ENCODE results near the gene USP22.

The USP22 gene

DNA sequence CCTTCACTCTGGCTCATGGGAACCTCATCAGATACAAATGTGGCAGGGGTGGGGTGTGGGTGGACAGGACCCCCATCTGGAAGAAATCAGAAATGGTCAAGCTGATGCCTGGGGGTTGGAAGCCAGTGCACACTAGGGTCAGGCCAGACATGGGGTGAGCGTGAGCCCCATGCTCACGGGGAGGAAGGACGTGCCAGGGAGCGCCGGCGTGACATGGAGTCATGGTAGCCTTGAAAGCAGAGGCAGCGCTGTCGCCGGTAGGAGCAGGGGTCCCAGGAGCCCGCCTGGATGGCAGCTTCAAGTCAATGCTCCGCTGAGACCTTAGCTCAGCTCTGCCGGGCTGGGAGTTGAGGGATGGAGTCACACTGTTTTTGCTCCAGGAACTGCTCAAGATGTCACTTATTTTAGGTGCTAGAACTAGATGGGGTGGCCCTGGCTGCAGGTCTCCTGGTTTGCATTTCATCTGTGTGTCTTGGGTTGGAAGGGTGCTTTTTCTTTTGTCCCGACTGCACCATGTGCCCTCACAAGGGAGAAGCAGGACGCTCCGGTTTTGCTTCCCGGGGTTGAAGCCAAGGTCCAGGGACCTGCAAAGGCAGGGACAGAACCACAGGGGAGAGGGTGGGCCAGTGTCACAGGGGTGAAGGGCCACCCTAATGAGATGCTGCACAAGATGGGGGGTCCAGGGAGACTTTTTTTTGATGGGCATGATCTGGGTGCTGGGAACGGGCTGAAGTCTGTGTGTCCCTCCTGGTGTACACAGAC, 51.4 kb downstream of the USP22 start:
- H3K9me3 ChIP-seq (ENCODE audit: severe bottlenecking): no peaks in the 10 kb centered on the region
- TF ChIP-seq, protein P1, sequence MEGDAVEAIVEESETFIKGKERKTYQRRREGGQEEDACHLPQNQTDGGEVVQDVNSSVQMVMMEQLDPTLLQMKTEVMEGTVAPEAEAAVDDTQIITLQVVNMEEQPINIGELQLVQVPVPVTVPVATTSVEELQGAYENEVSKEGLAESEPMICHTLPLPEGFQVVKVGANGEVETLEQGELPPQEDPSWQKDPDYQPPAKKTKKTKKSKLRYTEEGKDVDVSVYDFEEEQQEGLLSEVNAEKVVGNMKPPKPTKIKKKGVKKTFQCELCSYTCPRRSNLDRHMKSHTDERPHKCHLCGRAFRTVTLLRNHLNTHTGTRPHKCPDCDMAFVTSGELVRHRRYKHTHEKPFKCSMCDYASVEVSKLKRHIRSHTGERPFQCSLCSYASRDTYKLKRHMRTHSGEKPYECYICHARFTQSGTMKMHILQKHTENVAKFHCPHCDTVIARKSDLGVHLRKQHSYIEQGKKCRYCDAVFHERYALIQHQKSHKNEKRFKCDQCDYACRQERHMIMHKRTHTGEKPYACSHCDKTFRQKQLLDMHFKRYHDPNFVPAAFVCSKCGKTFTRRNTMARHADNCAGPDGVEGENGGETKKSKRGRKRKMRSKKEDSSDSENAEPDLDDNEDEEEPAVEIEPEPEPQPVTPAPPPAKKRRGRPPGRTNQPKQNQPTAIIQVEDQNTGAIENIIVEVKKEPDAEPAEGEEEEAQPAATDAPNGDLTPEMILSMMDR (IDR thresholded peaks at IDR 0.05; ENCODE audit: poor library complexity, severe bottlenecking): no peak
- H3K36me3 ChIP-seq (ENCODE audit: low read depth): no peaks in the 10 kb centered on the region
- ATAC-seq (ENCODE audit: low read depth) (no peak), DNase-seq (ENCODE audit: low spot score) (no peak)
- H3K4me3 ChIP-seq (ENCODE audit: severe bottlenecking): no peak overlapping the region
- no peaks in the 10 kb centered on the region for H3K27me3 ChIP-seq (ENCODE audit: insufficient read depth, poor library complexity, severe bottlenecking)
- H3K4me1 ChIP-seq (ENCODE audit: insufficient read depth, poor library complexity, severe bottlenecking): no peaks in the 10 kb centered on the region
- no peak overlapping the region for H3K27ac ChIP-seq (ENCODE audit: poor library complexity, severe bottlenecking)

DNA sequence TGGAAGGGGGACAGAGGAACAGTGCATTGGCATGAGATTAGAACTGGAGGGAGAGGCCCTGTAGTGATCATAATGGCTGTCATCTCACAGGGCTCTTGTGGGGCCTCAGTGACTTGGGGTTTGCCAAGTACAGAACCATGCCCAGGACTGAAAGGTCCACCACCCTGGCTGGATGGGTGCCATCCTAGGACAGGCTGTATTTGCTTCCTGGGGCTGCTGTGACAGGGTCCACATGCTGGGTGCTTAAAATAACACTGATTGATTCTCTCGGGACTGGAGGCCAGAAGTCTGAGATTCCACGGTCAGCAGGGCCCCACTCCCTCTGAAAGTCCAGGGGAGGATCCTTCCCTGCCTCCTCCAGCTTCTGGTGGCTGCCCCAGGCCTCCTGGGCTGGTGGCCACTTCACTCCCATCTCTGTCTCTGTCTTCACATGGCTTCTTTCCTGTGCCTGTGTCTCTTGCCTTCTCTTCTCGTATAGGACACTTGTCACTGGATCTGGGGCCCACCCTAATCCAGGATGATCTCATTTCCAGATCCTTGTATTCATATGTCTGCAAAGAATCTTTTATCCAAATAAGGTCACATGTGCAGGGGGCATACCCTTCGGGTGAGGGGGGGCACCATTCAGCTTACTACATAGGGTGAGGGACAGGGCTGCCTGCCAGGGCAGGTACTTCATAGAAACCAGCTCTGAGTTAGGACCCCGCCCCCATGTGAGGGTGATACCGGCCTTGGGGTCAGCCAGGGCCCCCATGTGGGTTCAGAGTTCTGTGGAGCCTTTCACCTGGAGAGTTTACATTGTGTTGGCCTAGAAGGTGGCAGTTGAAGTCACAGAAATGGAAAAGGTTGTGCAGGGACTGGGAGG, 52.6 kb downstream of the USP22 start:
- Histone ChIP-seq H3K36me3 (ENCODE audit: low read depth) (no peaks in the 10 kb centered on the region), H3K27me3 (ENCODE audit: insufficient read depth, poor library complexity, severe bottlenecking) (no peaks in the 10 kb centered on the region), H3K9me3 (ENCODE audit: severe bottlenecking) (no peaks in the 10 kb centered on the region), H3K4me1 (ENCODE audit: insufficient read depth, poor library complexity, severe bottlenecking) (no peaks in the 10 kb centered on the region), H3K4me3 (ENCODE audit: severe bottlenecking) (no peak overlapping the region), H3K27ac (ENCODE audit: poor library complexity, severe bottlenecking) (no peak overlapping the region)
- TF ChIP-seq, protein P1 (IDR thresholded peaks at IDR 0.05; ENCODE audit: poor library complexity, severe bottlenecking): no peak
- ATAC-seq (ENCODE audit: low read depth) (no peak), DNase-seq (ENCODE audit: low spot score) (no peak)

DNA sequence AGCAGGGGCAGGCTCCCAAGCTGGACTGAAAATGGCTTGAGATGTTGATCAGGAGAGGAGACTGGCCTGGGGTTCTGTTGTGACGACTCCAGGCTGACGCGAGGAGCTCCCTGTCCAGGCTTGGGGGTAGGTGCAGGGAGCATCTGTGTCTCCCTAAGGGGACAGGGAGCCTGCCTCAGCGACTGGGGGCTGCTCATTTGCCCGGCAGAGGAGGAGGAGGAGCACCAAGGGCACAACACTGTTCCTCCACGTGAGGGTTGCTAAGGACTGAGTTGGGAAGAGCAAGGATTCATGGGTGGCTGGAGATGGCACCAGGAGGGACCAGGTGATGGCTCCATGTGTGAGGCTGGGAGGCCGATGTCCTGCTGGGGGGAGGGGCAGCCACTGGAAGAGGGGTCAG, 53.3 kb downstream of the USP22 start:
- H3K4me3 ChIP-seq (ENCODE audit: severe bottlenecking): no peak overlapping the region
- TF ChIP-seq, protein P1 (IDR thresholded peaks at IDR 0.05; ENCODE audit: poor library complexity, severe bottlenecking): no peak
- no peak overlapping the region for H3K27ac ChIP-seq (ENCODE audit: poor library complexity, severe bottlenecking)
- ATAC-seq (ENCODE audit: low read depth): no peak
- no peak for DNase-seq (ENCODE audit: low spot score)
- H3K9me3 ChIP-seq (ENCODE audit: severe bottlenecking): no peaks in the 10 kb centered on the region
- H3K4me1 ChIP-seq (ENCODE audit: insufficient read depth, poor library complexity, severe bottlenecking): no peaks in the 10 kb centered on the region
- no peaks in the 10 kb centered on the region for H3K27me3 ChIP-seq (ENCODE audit: insufficient read depth, poor library complexity, severe bottlenecking)
- no peaks in the 10 kb centered on the region for H3K36me3 ChIP-seq (ENCODE audit: low read depth)

DNA sequence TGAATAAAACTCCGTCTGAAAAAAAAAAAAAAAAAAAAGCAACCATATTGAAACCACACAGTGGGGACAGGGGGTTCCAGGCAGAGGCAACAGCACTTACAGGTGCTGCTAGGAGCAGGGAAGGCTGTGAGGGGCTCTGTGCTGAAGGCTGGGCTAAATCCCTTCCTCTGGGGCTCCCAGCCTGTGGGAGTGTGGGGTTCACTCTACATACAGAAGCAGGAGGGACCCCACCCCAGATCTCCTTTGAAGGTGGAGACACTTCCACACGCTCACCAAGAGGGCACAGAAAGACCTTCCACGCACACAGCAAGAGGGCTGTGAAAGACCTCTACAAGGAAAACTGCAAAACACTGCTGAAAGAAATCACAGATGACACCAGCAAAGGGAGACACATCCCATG, 53.9 kb downstream of the USP22 start:
- Histone ChIP-seq H3K27ac (ENCODE audit: poor library complexity, severe bottlenecking) (no peak overlapping the region), H3K4me3 (ENCODE audit: severe bottlenecking) (no peak overlapping the region), H3K9me3 (ENCODE audit: severe bottlenecking) (no peaks in the 10 kb centered on the region), H3K4me1 (ENCODE audit: insufficient read depth, poor library complexity, severe bottlenecking) (no peaks in the 10 kb centered on the region), H3K27me3 (ENCODE audit: insufficient read depth, poor library complexity, severe bottlenecking) (no peaks in the 10 kb centered on the region), H3K36me3 (ENCODE audit: low read depth) (no peaks in the 10 kb centered on the region)
- ATAC-seq (ENCODE audit: low read depth) (no peak), DNase-seq (ENCODE audit: low spot score) (no peak)
- TF ChIP-seq, protein P1 (IDR thresholded peaks at IDR 0.05; ENCODE audit: poor library complexity, severe bottlenecking): no peak

Measured in RWPE2 (cell line).